SK-N-SH treated with all-trans-retinoic acid at 6 μM for 48 hours (cell line): ENCODE data around the gene KCNMA1.

Experiments used
- ARNTL ChIP-seq: fragments of 450-650 bp; formaldehyde crosslinking; IDR thresholded peaks from 2 replicates; pipeline ENCODE4 v1.5.0; 2020; ENCODE audit warnings: low read depth, mild to moderate bottlenecking, moderate library complexity, borderline replicate concordance
- ZC3H10 ChIP-seq: fragments of 250-450 bp; sonication (Bioruptor Pico); IDR thresholded peaks from 2 replicates; pipeline ENCODE4 v1.5.1; 2021; ENCODE audit warnings: mild to moderate bottlenecking, moderate library complexity
- ZFP3 ChIP-seq: fragments of 250-450 bp; sonication (Bioruptor Pico); IDR thresholded peaks from 2 replicates; pipeline ENCODE4 v1.5.0; 2020; ENCODE audit warnings: mild to moderate bottlenecking, moderate library complexity

GRCh38 chr10:76878514-76878913, 759.1 kb downstream of the KCNMA1 start:
- no peak for TF ChIP-seq ZFP3 (CRISPR knock-in tag)
- no peak for TF ChIP-seq ZC3H10 (CRISPR knock-in tag)
- no peak for TF ChIP-seq ARNTL (CRISPR knock-in tag)
